ENCODE data around the gene LGALSL.

DNA sequence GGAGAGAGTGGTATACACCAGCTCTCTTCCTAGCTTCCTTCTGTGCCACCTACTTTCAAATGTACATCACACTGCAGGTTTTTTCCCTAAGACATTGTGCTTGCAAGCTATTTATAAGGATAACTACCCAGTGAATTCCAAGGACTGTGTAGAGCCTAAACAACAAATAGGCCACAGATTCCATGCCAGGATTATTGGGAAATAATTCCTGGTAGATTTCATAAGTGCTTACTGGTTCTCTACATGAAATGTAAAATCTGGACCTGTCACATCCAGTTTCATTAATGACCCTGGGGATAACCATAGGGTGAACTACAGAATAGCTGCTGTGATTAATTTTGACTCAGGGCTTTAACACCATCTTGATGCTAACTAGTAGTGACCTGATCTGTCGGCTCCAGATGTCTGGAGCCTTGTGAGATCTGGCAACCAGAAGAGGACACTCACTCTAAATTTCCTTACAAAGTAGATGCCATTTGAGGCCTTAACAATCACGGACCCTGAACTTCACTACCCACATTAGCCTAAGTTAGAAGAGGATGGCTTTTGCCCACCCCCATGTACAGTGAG is 34.3 kb upstream of the LGALSL start:
- TF ChIP-seq, protein P1, sequence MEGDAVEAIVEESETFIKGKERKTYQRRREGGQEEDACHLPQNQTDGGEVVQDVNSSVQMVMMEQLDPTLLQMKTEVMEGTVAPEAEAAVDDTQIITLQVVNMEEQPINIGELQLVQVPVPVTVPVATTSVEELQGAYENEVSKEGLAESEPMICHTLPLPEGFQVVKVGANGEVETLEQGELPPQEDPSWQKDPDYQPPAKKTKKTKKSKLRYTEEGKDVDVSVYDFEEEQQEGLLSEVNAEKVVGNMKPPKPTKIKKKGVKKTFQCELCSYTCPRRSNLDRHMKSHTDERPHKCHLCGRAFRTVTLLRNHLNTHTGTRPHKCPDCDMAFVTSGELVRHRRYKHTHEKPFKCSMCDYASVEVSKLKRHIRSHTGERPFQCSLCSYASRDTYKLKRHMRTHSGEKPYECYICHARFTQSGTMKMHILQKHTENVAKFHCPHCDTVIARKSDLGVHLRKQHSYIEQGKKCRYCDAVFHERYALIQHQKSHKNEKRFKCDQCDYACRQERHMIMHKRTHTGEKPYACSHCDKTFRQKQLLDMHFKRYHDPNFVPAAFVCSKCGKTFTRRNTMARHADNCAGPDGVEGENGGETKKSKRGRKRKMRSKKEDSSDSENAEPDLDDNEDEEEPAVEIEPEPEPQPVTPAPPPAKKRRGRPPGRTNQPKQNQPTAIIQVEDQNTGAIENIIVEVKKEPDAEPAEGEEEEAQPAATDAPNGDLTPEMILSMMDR (IDR thresholded peaks at IDR 0.05), result no peak
- TF ChIP-seq POLR2A (IDR thresholded peaks at IDR 0.05), result no peak
- no peak for TF ChIP-seq EP300 (IDR thresholded peaks at IDR 0.05)
